ENCODE measurements around the gene SMYD3. TPM values are rescaled to one million over a fixed set of nuclear protein-coding genes. Genes with fewer than 3 reads are reported as not detected.

The SMYD3 gene
- total RNA-seq, 1 donor from 2014 or later = 29.2 TPM

GRCh38 chr1:245721488-245721887, 785.6 kb downstream of the SMYD3 start:
- DNase-seq (ENCODE audit: low read depth) = no peak
- Histone ChIP-seq H3K27me3 (ENCODE audit: control insufficient read depth, insufficient read depth, low read length) (no peaks in the 10 kb centered on the region), H3K4me3 (ENCODE audit: low read depth, low read length) (no peak overlapping the region), H3K36me3 (ENCODE audit: control insufficient read depth, insufficient read depth, low read length) (no peaks in the 10 kb centered on the region)
- no peak for TF ChIP-seq CTCF (IDR thresholded peaks at IDR 0.05; ENCODE audit: insufficient read depth, low read length, poor library complexity, severe bottlenecking)

GRCh38 chr1:245718951-245719350, 788.1 kb downstream of the SMYD3 start:
- H3K4me3 ChIP-seq (ENCODE audit: low read depth, low read length) = no peak overlapping the region
- no peak for TF ChIP-seq CTCF (IDR thresholded peaks at IDR 0.05; ENCODE audit: insufficient read depth, low read length, poor library complexity, severe bottlenecking)
- DNase-seq (ENCODE audit: low read depth) = no peak

GRCh38 chr1:245718123-245718522, 789.0 kb downstream of the SMYD3 start:
- DNase-seq (ENCODE audit: low read depth) = no peak
- Histone ChIP-seq H3K36me3 (ENCODE audit: control insufficient read depth, insufficient read depth, low read length) (no peaks in the 10 kb centered on the region), H3K27me3 (ENCODE audit: control insufficient read depth, insufficient read depth, low read length) (no peaks in the 10 kb centered on the region), H3K4me3 (ENCODE audit: low read depth, low read length) (no peak overlapping the region)
- no peak for TF ChIP-seq CTCF (IDR thresholded peaks at IDR 0.05; ENCODE audit: insufficient read depth, low read length, poor library complexity, severe bottlenecking)

More at GRCh38 chr1:245718951-245719350, 788.1 kb downstream of the SMYD3 start:
- no peaks in the 10 kb centered on the region for H3K27me3 ChIP-seq (ENCODE audit: control insufficient read depth, insufficient read depth, low read length)
- H3K36me3 ChIP-seq (ENCODE audit: control insufficient read depth, insufficient read depth, low read length) = no peaks in the 10 kb centered on the region

- Histone ChIP-seq H3K27me3 (ENCODE audit: control insufficient read depth, insufficient read depth, low read length) (no peaks in the 10 kb centered on the region), H3K4me3 (ENCODE audit: low read depth, low read length) (no peak overlapping the region), H3K36me3 (ENCODE audit: control insufficient read depth, insufficient read depth, low read length) (no peaks in the 10 kb centered on the region)
- no peak for DNase-seq (ENCODE audit: low read depth)
- no peak for TF ChIP-seq CTCF (IDR thresholded peaks at IDR 0.05; ENCODE audit: insufficient read depth, low read length, poor library complexity, severe bottlenecking)
Observed at GRCh38 chr1:245717611-245718010, 789.5 kb downstream of the SMYD3 start.

GRCh38 chr1:245716561-245716960, 790.5 kb downstream of the SMYD3 start:
- H3K4me3 ChIP-seq (ENCODE audit: low read depth, low read length) = no peak overlapping the region
- H3K27me3 ChIP-seq (ENCODE audit: control insufficient read depth, insufficient read depth, low read length) = no peaks in the 10 kb centered on the region
- no peaks in the 10 kb centered on the region for H3K36me3 ChIP-seq (ENCODE audit: control insufficient read depth, insufficient read depth, low read length)
- no peak for DNase-seq (ENCODE audit: low read depth)
- TF ChIP-seq CTCF (IDR thresholded peaks at IDR 0.05; ENCODE audit: insufficient read depth, low read length, poor library complexity, severe bottlenecking) = no peak

- H3K4me3 ChIP-seq (ENCODE audit: low read depth, low read length) = no peak overlapping the region
- no peaks in the 10 kb centered on the region for H3K27me3 ChIP-seq (ENCODE audit: control insufficient read depth, insufficient read depth, low read length)
- TF ChIP-seq CTCF (IDR thresholded peaks at IDR 0.05; ENCODE audit: insufficient read depth, low read length, poor library complexity, severe bottlenecking) = no peak
- peak; percentile 90 for DNase-seq (ENCODE audit: low read depth)
- no peaks in the 10 kb centered on the region for H3K36me3 ChIP-seq (ENCODE audit: control insufficient read depth, insufficient read depth, low read length)
Observed at GRCh38 chr1:245715970-245716369, 791.1 kb downstream of the SMYD3 start.

Data from kidney epithelial cell (primary cell).